GM18508 (cell line): ENCODE data around the gene SH3D19.
"Not testable (repeated sequence)": the region's sequence is repeated elsewhere in the genome, so short reads cannot be mapped to it uniquely, and the experiment has no call there.

Source experiments
- ATAC-seq: cut with Tn5 transposase; IDR thresholded peaks from one replicate; pipeline ENCODE4 v1.9.1; 2021; ENCODE audit warnings: moderate number of reproducible peaks; ENCODE audit not compliant: insufficient read depth, unreplicated experiment

The SH3D19 gene

GRCh38 chr4:151322161-151322560 is 3.2 kb downstream of the SH3D19 start:
- not testable (repeated sequence) for ATAC-seq

GRCh38 chr4:151321586-151321985 is 3.8 kb downstream of the SH3D19 start:
- no peak for ATAC-seq

GRCh38 chr4:151319490-151319889 is 5.9 kb downstream of the SH3D19 start:
- no peak for ATAC-seq

DNA sequence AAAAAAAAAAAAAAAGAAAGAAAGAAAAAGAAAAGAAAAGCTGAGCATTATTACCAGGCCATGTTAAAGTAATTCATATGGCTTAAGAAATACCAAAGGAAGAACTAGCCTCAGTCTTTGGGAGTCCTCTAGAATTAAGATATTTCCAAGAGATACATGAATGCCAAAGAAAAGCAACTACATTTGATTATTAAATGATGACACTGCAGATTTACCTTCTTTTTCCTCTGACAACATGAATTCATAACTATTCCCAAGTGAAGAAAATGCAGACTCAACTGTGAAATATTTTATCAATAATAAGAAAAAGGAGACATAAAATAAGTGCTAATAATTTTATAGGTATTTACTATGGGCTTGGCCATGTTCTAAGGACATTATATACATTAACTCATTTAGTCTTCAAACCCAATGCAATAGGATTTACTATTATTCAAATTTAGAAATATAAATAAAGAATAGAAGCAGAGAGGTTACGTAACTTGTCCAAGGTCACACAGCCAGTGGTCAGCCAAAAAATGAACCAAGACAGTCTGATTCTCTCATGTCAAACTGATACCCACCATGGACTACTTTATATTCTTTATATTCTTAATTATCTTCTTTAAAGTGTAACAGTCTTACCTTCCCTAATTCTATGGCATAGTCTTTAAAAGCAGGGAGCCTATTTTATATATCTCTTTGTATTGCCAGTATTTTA is 6.9 kb downstream of the SH3D19 start:
- ATAC-seq, result no peak

GRCh38 chr4:151316645-151317044 is 8.8 kb downstream of the SH3D19 start:
- ATAC-seq, result no peak

DNA sequence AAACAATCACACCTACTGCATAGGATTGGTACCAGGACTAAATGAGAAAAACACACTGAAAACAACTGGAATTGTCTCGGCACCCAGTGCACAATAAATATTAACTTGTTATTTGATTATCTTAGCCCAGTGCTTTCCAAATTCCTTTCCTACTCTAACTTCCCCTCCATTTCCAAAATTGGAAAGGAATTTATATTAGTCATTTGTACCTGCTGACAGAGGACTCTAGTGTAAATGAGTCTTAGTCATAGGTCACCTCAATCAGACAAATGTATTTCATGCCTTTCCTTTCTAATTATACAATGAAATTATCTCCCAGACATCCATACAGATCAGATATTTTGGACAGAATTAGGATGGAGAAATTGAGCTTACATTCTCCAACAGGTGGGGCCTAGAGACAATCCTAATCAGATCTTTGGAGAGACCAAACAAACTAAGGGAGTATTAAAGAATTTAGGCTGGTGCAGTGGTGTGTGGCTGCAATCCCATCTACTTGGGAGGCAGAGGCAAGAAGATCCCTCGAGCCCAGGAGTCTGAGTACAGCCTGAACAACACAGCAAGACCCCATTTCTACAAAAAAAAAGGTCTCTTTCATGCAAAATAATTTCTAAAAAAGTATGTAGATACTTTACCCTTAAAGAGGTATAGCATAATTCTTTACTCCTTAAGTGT is 10.1 kb downstream of the SH3D19 start:
- ATAC-seq, result no peak

DNA sequence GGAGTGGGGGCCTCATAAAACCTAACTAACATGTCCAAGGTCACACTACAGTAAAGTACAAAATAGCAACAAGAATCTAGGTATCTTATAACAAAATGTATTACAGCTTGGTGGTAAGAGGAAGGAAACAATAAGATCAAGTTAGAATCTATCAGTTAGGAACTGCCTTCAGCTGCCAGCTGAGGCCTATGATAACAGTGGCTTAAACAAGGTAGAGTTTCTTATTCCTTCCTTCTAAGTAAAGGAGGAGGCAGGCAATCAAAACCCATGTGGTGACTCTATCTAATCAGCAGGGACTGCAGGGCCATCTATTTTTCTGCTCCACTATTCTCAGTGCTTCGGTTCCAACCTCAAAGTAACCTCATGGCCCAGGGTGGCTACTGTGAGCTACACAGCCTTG is 10.9 kb downstream of the SH3D19 start:
- no peak for ATAC-seq

- ATAC-seq, result no peak
These were observed 11.4 kb downstream of the SH3D19 start for GRCh38 chr4:151314010-151314355.

- ATAC-seq, result no peak
These were observed 11.9 kb downstream of the SH3D19 start for GRCh38 chr4:151313306-151314009.

DNA sequence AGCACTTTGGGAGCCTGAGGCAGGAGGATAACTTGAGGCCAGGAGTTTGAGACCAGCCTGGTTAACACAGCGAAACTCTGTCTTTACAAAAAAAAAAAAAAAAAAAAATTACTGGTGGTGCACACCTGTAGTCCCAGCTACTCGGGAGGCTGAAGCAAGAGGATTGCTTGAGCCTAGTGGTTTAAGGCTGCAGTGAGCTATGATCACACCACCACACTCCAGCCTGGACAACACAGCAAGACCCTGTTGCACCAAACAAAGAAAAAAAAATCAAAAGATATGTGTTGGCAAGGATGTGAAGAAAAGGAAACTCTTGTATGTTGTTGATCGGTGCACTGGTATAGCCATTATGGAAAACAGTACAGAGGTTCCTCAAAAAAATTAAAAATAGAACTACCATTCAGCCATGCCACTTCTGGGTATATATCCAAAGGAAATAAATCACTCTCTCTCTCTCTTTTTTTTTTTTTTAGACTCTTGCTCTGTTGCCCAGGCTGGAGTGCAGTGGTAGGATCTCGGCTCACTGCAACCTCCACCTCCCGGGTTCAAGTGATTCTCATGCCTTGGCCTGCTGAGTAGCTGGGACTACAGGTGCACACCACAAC is 15.2 kb downstream of the SH3D19 start:
- no peak for ATAC-seq

- no peak for ATAC-seq
These were observed 20.6 kb downstream of the SH3D19 start for GRCh38 chr4:151304755-151305154.

DNA sequence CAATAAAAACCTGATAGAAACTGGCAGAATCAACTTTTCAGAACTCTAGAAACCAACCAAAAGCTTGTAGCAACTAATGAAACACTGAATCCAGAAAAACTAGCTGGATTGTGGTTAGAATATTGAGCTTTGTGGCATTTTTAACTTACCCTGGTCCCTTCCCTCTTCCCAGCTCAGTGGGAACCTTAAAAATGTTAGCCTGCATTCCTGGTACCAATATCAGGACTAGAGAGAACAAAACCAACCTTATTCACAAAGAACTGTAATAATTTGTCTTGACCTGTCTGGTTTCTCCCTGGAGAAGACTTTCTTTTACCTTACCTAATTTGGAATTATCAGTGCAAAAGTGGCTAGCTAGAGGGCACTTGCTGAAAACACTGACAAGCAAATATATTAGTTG is 21.2 kb downstream of the SH3D19 start:
- ATAC-seq, result no peak

DNA sequence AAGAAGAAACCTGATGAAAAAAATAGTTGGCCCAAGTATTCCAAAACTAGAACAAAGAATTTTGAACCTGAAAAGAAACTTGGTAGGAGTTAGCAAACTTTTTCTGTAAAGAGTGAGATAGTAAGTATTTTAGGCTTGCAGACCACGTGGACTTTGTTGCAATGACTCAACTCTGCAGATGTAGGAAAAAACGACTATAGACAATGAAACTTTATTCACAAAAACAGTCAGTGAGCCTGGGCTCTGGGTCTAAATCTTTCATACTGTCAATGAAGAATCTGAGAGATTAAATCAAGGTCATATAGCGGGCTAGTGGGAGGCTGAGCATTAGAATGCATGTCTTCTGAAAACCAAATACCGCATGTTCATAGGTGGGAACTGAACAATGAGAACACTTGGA is 23.0 kb downstream of the SH3D19 start:
- no peak for ATAC-seq

- no peak for ATAC-seq
These were observed 28.2 kb downstream of the SH3D19 start for GRCh38 chr4:151297170-151297569.

DNA sequence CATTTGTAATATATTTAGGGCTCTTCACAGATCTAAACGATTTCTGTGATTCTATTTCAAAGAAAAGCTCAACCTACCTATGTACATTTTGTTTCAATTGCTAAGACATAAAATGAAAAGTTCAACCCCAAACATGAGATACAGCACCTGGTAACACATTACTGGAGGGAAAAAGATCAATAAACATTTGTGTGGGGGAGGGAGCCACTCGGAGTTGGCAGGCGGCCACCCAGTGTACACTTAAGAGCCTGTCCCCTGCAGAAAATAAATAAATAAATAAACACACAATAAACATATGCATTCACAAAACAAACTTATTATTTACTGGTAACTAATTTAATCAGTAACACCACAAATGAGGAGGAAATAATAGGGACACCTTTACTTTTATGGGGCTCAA is 29.2 kb downstream of the SH3D19 start:
- no peak for ATAC-seq

- ATAC-seq, result no peak
These were observed 30.4 kb downstream of the SH3D19 start for GRCh38 chr4:151294833-151295496.

GRCh38 chr4:151292038-151292437 is 33.4 kb downstream of the SH3D19 start:
- no peak for ATAC-seq

GRCh38 chr4:151291485-151291884 is 33.9 kb downstream of the SH3D19 start:
- ATAC-seq, result no peak

- ATAC-seq, result no peak
These were observed 38.0 kb downstream of the SH3D19 start for GRCh38 chr4:151287409-151287808.

DNA sequence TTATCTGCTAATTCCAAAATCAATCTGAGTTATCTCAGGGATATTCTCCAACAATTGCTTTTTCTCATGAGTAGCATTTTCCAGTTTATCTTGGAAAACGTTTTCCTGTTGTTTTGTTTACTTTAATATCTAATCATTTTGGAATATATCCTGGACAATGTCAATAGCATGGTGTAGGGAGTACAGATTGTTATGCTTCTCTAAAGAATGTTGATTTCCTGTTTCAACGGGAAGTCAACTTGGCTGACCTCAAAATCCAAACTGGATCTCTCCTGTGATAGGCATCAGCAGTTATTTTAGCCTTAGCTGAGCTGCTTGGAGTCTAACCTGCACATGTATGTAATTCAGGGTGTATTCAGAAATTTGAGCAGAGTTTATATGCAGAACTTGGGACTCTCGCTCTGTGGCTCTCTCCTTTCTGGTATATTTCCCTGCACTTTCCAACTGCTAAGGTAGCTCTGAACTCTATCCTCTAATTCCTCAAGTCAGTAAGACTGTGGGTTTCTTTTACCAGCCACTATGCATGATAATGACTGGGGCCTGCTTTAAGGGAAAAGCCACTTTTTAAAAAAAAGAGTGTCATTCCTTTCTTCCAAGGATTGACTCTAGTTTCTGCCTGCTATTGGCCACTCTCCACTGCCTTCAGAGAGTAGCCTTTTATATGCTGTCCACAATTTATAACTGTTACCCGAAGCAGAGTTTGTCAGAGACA is 40.7 kb downstream of the SH3D19 start:
- ATAC-seq, result no peak
